HCT116 (cell line): ENCODE results near the gene GNAS-AS1. TPM values are rescaled to one million over a fixed set of nuclear protein-coding genes. Genes with fewer than 3 reads are reported as not detected.

Experiments
- ATAC-seq: fragments of 200-7000 bp; cut with Tn5 transposase; 2 replicates; pipeline ENCODE4 v1.9.1; 2020; ENCODE audit warnings: mild to moderate bottlenecking, moderate library complexity
- BruUV-seq: library from RNA; stranded (reverse); fragments of 400-500 nt; replicated peaks from 2 replicates; lab custom pipeline; 2021; lab: Mats Ljungman, UMichigan
- CTCF ChIA-PET: fragments of 300-600 bp; sonication (Branson Sonifier 250); formaldehyde crosslinking; loops from one replicate; lab custom pipeline; 2021; ENCODE audit warnings: antibody characterized with exemption; lab: Charles Lee
- POLR2A ChIA-PET: fragments of 300-600, 350-600 bp; sonication (Branson Sonifier 250); formaldehyde crosslinking; loops from one replicate; lab custom pipeline; 2021; ENCODE audit warnings: antibody characterized with exemption; lab: Charles Lee
- RAD21 ChIA-PET, 2 experiments: fragments of 300-600 bp; sonication (Branson Sonifier 250); formaldehyde crosslinking; loops; one replicate each; lab custom pipeline; 2023; ENCODE audit warnings: low total read pairs in 2 of 2; ENCODE audit not compliant: uncharacterized antibody in 2 of 2, unreplicated experiment in 2 of 2, low non-redundant PET in 1 of 2; lab: Charles Lee
- DNase-seq: peaks from one replicate; pipeline ENCODE4 v3.0.0-alpha.2; 2010; ENCODE audit warnings: low read depth, low spot score
- H2AFZ ChIP-seq: fragments of 200-600 bp; shearing (Covaris generic), sonication (generic); 2 replicates; pipeline ENCODE4 v1.6.1; 2017; ENCODE audit warnings: low read depth, mixed run types, mixed read lengths, antibody characterized with exemption, low read length; ENCODE audit not compliant: poor library complexity, severe bottlenecking
- H3K27ac ChIP-seq: 2 replicates; pipeline ENCODE4 v1.5.1; 2012; ENCODE audit warnings: low read depth, low read length
- H3K27me3 ChIP-seq: fragments of 200-600 bp; sonication (generic); 2 replicates; pipeline ENCODE4 v1.6.1; 2016; ENCODE audit warnings: mixed run types, low read length, mixed read lengths; ENCODE audit not compliant: insufficient read depth
- H3K36me3 ChIP-seq, 2 experiments: fragments of 200-500 bp in 1 of 2; fragments of 200-600 bp in 1 of 2; sonication (Bioruptor generic) in 1 of 2; sonication (generic) in 1 of 2; 2 replicates each; pipeline versions ENCODE4 v1.5.1 to v1.6.1; 2014 to 2016; ENCODE audit warnings: low read length in 2 of 2, inconsistent platforms in 1 of 2, mixed read lengths in 1 of 2, mixed run types in 1 of 2; ENCODE audit not compliant: insufficient read depth in 2 of 2, control insufficient read depth in 1 of 2
- H3K4me1 ChIP-seq, 2 experiments: fragments of 200-600 bp in 1 of 2; sonication (generic) in 1 of 2; 2 replicates each; pipeline versions ENCODE4 v1.5.1 to v1.6.1; 2012 to 2017; ENCODE audit warnings: low read length in 2 of 2, inconsistent platforms in 1 of 2, mild to moderate bottlenecking in 1 of 2, mixed read lengths in 1 of 2, mixed run types in 1 of 2, moderate library complexity in 1 of 2; ENCODE audit not compliant: insufficient read depth in 2 of 2, control insufficient read depth in 1 of 2
- H3K4me2 ChIP-seq: fragments of 200-600 bp; sonication (generic); 2 replicates; pipeline ENCODE4 v1.6.1; 2017; ENCODE audit warnings: mixed run types, low read length, mixed read lengths
- H3K4me3 ChIP-seq, 2 experiments: fragments of 200-600 bp in 1 of 2; sonication (generic) in 1 of 2; replicated peaks in 1 of 2; 2 replicates each; pipeline ENCODE4 v1.5.1; 2011 to 2016; ENCODE audit warnings: low read length in 2 of 2, control low read depth in 1 of 2, low read depth in 1 of 2, mild to moderate bottlenecking in 1 of 2, mixed read lengths in 1 of 2, mixed run types in 1 of 2
- H3K79me2 ChIP-seq: fragments of 200-600 bp; sonication (generic); 2 replicates; pipeline ENCODE4 v1.6.1; 2017; ENCODE audit warnings: mild to moderate bottlenecking, mixed run types, low read length, moderate library complexity, mixed read lengths; ENCODE audit not compliant: insufficient read depth
- H3K9ac ChIP-seq: fragments of 200-600 bp; sonication (generic); 2 replicates; pipeline ENCODE4 v1.6.1; 2016; ENCODE audit warnings: low read length, mixed read lengths
- H3K9me2 ChIP-seq: fragments of 200-600 bp; sonication (generic), shearing (Covaris generic); 2 replicates; pipeline ENCODE4 v1.6.1; 2017; ENCODE audit warnings: mixed run types, mild to moderate bottlenecking, moderate library complexity; ENCODE audit not compliant: insufficient read depth
- H3K9me3 ChIP-seq, 2 experiments: fragments of 200-500 bp in 1 of 2; fragments of 200-600 bp in 1 of 2; sonication (Bioruptor generic) in 1 of 2; sonication (generic) in 1 of 2; 2 replicates each; pipeline ENCODE4 v1.6.1; 2014 to 2017; ENCODE audit warnings: low read length in 2 of 2, mixed read lengths in 2 of 2, inconsistent platforms in 1 of 2, low read depth in 1 of 2, mild to moderate bottlenecking in 1 of 2, mixed run types in 1 of 2, moderate library complexity in 1 of 2; ENCODE audit not compliant: control insufficient read depth in 1 of 2, insufficient read depth in 1 of 2
- H4K20me1 ChIP-seq: fragments of 200-600 bp; sonication (generic), shearing (Covaris generic); 2 replicates; pipeline ENCODE4 v1.6.1; 2017; ENCODE audit warnings: mixed run types, mild to moderate bottlenecking, moderate library complexity; ENCODE audit not compliant: insufficient read depth
- CBX3 ChIP-seq: IDR thresholded peaks from 2 replicates; pipeline ENCODE4 v1.6.1; 2012; ENCODE audit warnings: low read depth
- CEBPB ChIP-seq: IDR thresholded peaks from 2 replicates; pipeline ENCODE4 v1.6.1; 2012; ENCODE audit warnings: low read depth
- CTCF ChIP-seq, 3 experiments: fragments of 200-600 bp in 1 of 3; sonication (generic) in 1 of 3; IDR thresholded peaks in 2 of 3; conservative IDR thresholded peaks in 1 of 3; 2 replicates each; pipeline ENCODE4 v1.5.1; 2012 to 2017; ENCODE audit warnings: low read depth in 2 of 3, low read length in 2 of 3, antibody characterized with exemption in 1 of 3, borderline replicate concordance in 1 of 3, control low read depth in 1 of 3, mild to moderate bottlenecking in 1 of 3, mixed read lengths in 1 of 3, mixed run types in 1 of 3, moderate library complexity in 1 of 3; ENCODE audit not compliant: insufficient read depth in 1 of 3
- EGR1 ChIP-seq: IDR thresholded peaks from 2 replicates; pipeline ENCODE4 v1.6.1; 2012; ENCODE audit warnings: low read depth
- ELF1 ChIP-seq: IDR thresholded peaks from 2 replicates; pipeline ENCODE4 v1.6.1; 2012; ENCODE audit warnings: low read depth, borderline replicate concordance
- EZH2 ChIP-seq: fragments of 200-600 bp; sonication (generic); IDR thresholded peaks from 2 replicates; pipeline ENCODE4 v1.6.1; 2017; ENCODE audit warnings: antibody characterized with exemption, mixed run types
- EZH2phosphoT487 ChIP-seq: fragments of 200-600 bp; IDR thresholded peaks from 2 replicates; pipeline ENCODE4 v1.6.1; 2018; ENCODE audit warnings: antibody characterized with exemption, borderline replicate concordance
- FOSL1 ChIP-seq: IDR thresholded peaks from 2 replicates; pipeline ENCODE4 v1.6.1; 2012; ENCODE audit warnings: low read depth
- JUND ChIP-seq: IDR thresholded peaks from 2 replicates; pipeline ENCODE4 v1.6.1; 2012
- MAX ChIP-seq: IDR thresholded peaks from 2 replicates; pipeline ENCODE4 v1.6.1; 2012
- POLR2A ChIP-seq: IDR thresholded peaks from 2 replicates; pipeline ENCODE4 v1.7.0; 2011; ENCODE audit warnings: borderline replicate concordance; ENCODE audit not compliant: insufficient read depth, insufficient read length; ENCODE audit errors: extremely low read depth
- POLR2AphosphoS5 ChIP-seq: IDR thresholded peaks from 2 replicates; pipeline ENCODE4 v1.6.1; 2011; ENCODE audit warnings: mild to moderate bottlenecking, low read depth, low read length, moderate library complexity
- RAD21 ChIP-seq: IDR thresholded peaks from 2 replicates; pipeline ENCODE4 v1.6.1; 2012; ENCODE audit warnings: low read depth, mild to moderate bottlenecking
- REST ChIP-seq: IDR thresholded peaks from 2 replicates; pipeline ENCODE4 v1.6.1; 2012; ENCODE audit warnings: low read depth
- SP1 ChIP-seq: IDR thresholded peaks from 2 replicates; pipeline ENCODE4 v1.6.1; 2012; ENCODE audit warnings: low read depth
- TCF7L2 ChIP-seq: IDR thresholded peaks from 2 replicates; pipeline ENCODE4 v1.7.0; 2011; ENCODE audit warnings: borderline replicate concordance, inconsistent platforms; ENCODE audit not compliant: insufficient read depth, insufficient read length; ENCODE audit errors: extremely low read depth
- ZFX ChIP-seq: fragments of 450-650 bp; IDR thresholded peaks from 2 replicates; pipeline ENCODE4 v1.6.1; 2017
- ZNF274 ChIP-seq: fragments of 200-500 bp; sonication (Bioruptor generic); IDR thresholded peaks from 2 replicates; pipeline ENCODE4 v1.6.1; 2014; ENCODE audit warnings: mild to moderate bottlenecking, low read depth, low read length, inconsistent platforms
- intact Hi-C: fragments of 100-400 bp; cut with micrococcal nuclease; formaldehyde crosslinking; loops from 2 replicates; pipeline ENCODE4 v1.10.0; 2022
- total RNA-seq: library from RNA; stranded (reverse); gene quantifications from one replicate; pipeline ENCODE4 v1.2.1, GENCODE V29; 2021; ENCODE audit not compliant: unreplicated experiment

GNAS-AS1 gene
- total RNA-seq, 1 experiment from 2014 or later: not detected

- peak; percentile 1 for DNase-seq
- no peaks in the 10 kb centered on the region for H4K20me1 ChIP-seq
- intact Hi-C loops: no loop called here
- no peaks in the 10 kb centered on the region for H3K36me3 ChIP-seq
- no peak overlapping the region for H2AFZ ChIP-seq
- H3K27ac ChIP-seq: no peak overlapping the region
- no peaks in the 10 kb centered on the region for H3K79me2 ChIP-seq
- no peaks in the 10 kb centered on the region for H3K9me2 ChIP-seq
- H3K4me2 ChIP-seq: no peak overlapping the region
- TF ChIP-seq TCF7L2 (no peak), CEBPB (no peak), RAD21 (no peak), JUND (no peak), POLR2AphosphoS5 (no peak), MAX (no peak), EZH2phosphoT487 (no peak), POLR2A (no peak), FOSL1 (no peak), EGR1 (no peak), ELF1 (no peak), SP1 (no peak), CBX3 (no peak), REST (no peak), ZNF274 (no peak), CTCF (IDR thresholded peaks at IDR 0.05 in 2 of 3, conservative IDR thresholded peaks at IDR 0.05 in 1 of 3; ENCODE audit: borderline replicate concordance in 1 of 3, insufficient read depth in 1 of 3, low read depth in 2 of 3, low read length in 2 of 3) (no peak), ZFX (no peak), EZH2 (no peak)
- TF ChIP-seq, all 23 proteins: peak for 0
- H3K4me3 ChIP-seq: no peak overlapping the region
- no TSS peak for BruUV-seq
- peak; percentile 36; the same call in 1 of the 2 replicates for ATAC-seq
- no peaks in the 10 kb centered on the region; the same call in 1 of the 2 replicates for H3K27me3 ChIP-seq
- ChIA-PET RAD21 (no interaction called here), CTCF (no interaction called here), POLR2A (no interaction called here)
- H3K9me3 ChIP-seq: no peaks in the 10 kb centered on the region
- H3K9ac ChIP-seq: no peak overlapping the region
- peaks cover 0 to 5% of the 10 kb centered on the region in 2 experiments; a peak in 1 of 4 replicates for H3K4me1 ChIP-seq
Measured at GRCh38 chr20:58810116-58810878, 40.4 kb downstream of the GNAS-AS1 start.
